GM21723 (cell line): ENCODE results near the gene KCNK5.

Source experiments
- ATAC-seq: cut with Tn5 transposase; IDR thresholded peaks from one replicate; pipeline ENCODE4 v1.9.1; 2021; ENCODE audit warnings: mild to moderate bottlenecking, moderate library complexity; ENCODE audit not compliant: unreplicated experiment

KCNK5 gene

GRCh38 chr6:39178235-39178634 is 51.0 kb downstream of the KCNK5 start:
- ATAC-seq, result no peak

GRCh38 chr6:39177130-39177529 is 52.1 kb downstream of the KCNK5 start:
- no peak for ATAC-seq

- no peak for ATAC-seq
Measured at GRCh38 chr6:39173270-39173669, 56.0 kb downstream of the KCNK5 start.

GRCh38 chr6:39172377-39172757 is 56.9 kb downstream of the KCNK5 start:
- no peak for ATAC-seq

- no peak for ATAC-seq
Measured at GRCh38 chr6:39171489-39172376, 57.5 kb downstream of the KCNK5 start.

GRCh38 chr6:39170860-39171259 is 58.4 kb downstream of the KCNK5 start:
- no peak for ATAC-seq

GRCh38 chr6:39170389-39170788 is 58.9 kb downstream of the KCNK5 start:
- no peak for ATAC-seq

- no peak for ATAC-seq
Measured at GRCh38 chr6:39169448-39170344, 59.6 kb downstream of the KCNK5 start.

- ATAC-seq, result no peak
Measured at GRCh38 chr6:39167866-39168625, 61.2 kb downstream of the KCNK5 start.

GRCh38 chr6:39167321-39167720 is 62.0 kb downstream of the KCNK5 start:
- no peak for ATAC-seq

- no peak for ATAC-seq
Measured at GRCh38 chr6:39166912-39167290, 62.4 kb downstream of the KCNK5 start.

GRCh38 chr6:39166189-39166911 is 62.9 kb downstream of the KCNK5 start:
- ATAC-seq, result no peak

GRCh38 chr6:39157511-39157910 is 71.8 kb downstream of the KCNK5 start:
- no peak for ATAC-seq

GRCh38 chr6:39156801-39157200 is 72.5 kb downstream of the KCNK5 start:
- ATAC-seq, result no peak

GRCh38 chr6:39154705-39155104 is 74.6 kb downstream of the KCNK5 start:
- no peak for ATAC-seq

GRCh38 chr6:39153766-39154397 is 75.4 kb downstream of the KCNK5 start:
- ATAC-seq, result no peak

GRCh38 chr6:39152262-39152661 is 77.0 kb downstream of the KCNK5 start:
- no peak for ATAC-seq

GRCh38 chr6:39151211-39151610 is 78.1 kb downstream of the KCNK5 start:
- ATAC-seq, result no peak

GRCh38 chr6:39144481-39145173 is 84.6 kb downstream of the KCNK5 start:
- no peak for ATAC-seq
